GM18508 (cell line): ENCODE data around the gene CGB1.

ENCODE experiments used
- ATAC-seq: cut with Tn5 transposase; IDR thresholded peaks from one replicate; pipeline ENCODE4 v1.9.1; 2021; ENCODE audit warnings: moderate number of reproducible peaks; ENCODE audit not compliant: insufficient read depth, unreplicated experiment

CGB1 gene

GRCh38 chr19:49004133-49004532 is 32.6 kb downstream of the CGB1 start:
- ATAC-seq = no peak

GRCh38 chr19:48999481-49000325 is 37.0 kb downstream of the CGB1 start:
- ATAC-seq = no peak

- ATAC-seq = no peak
Measured at GRCh38 chr19:48997972-48998371, 38.7 kb downstream of the CGB1 start.

GRCh38 chr19:48994035-48994386 is 42.7 kb downstream of the CGB1 start:
- ATAC-seq = no peak

- peak; percentile 59 for ATAC-seq
Measured at GRCh38 chr19:48993175-48994034, 43.3 kb downstream of the CGB1 start, which contains the start of the genes GYS1 and RUVBL2. TSS of gene GYS1 (minus strand) at chr19:48993309. CDS start at chr19:48993112, 197 bp downstream. TSS of gene RUVBL2 (plus strand) at chr19:48993887. CDS start at chr19:48993912, 25 bp downstream.

GRCh38 chr19:48992581-48993174 is 44.0 kb downstream of the CGB1 start:
- no peak for ATAC-seq

- no peak for ATAC-seq
Measured at GRCh38 chr19:48991873-48992580, 44.7 kb downstream of the CGB1 start.

- no peak for ATAC-seq
Measured at GRCh38 chr19:48991011-48991609, 45.6 kb downstream of the CGB1 start.

- no peak for ATAC-seq
Measured at GRCh38 chr19:48990400-48990799, 46.3 kb downstream of the CGB1 start.

GRCh38 chr19:48989701-48990291 is 46.9 kb downstream of the CGB1 start:
- ATAC-seq = no peak

- ATAC-seq = no peak
Measured at GRCh38 chr19:48988860-48989259, 47.8 kb downstream of the CGB1 start.

GRCh38 chr19:48988286-48988685 is 48.4 kb downstream of the CGB1 start:
- ATAC-seq = no peak

- no peak for ATAC-seq
Measured at GRCh38 chr19:48987323-48987722, 49.4 kb downstream of the CGB1 start.

- ATAC-seq = no peak
Measured at GRCh38 chr19:48986211-48986610, 50.5 kb downstream of the CGB1 start.

- ATAC-seq = no peak
Measured at GRCh38 chr19:48985711-48986110, 51.0 kb downstream of the CGB1 start.
